Left lung (tissue), 14 donors: ENCODE measurements around the gene EDEM1. TPM values are rescaled to one million over a fixed set of nuclear protein-coding genes. Genes with fewer than 3 reads are reported as not detected.

ENCODE experiments used
- ATAC-seq: fragments of 200-7000 bp; cut with Tn5 transposase; one replicate; pipeline ENCODE4 v1.9.1; 2020; ENCODE audit warnings: moderate library complexity
- DNase-seq, 4 donors: peaks; one replicate each; pipeline ENCODE4 v3.0.0-alpha.2; 2013 to 2020
- H3K27ac ChIP-seq, 2 donors: fragments of 200-600 bp; sonication (generic) in 1 of 2; one replicate each; pipeline versions ENCODE4 v1.5.0 to v1.8.0; 2020 to 2021
- H3K27me3 ChIP-seq, 2 donors: fragments of 200-600 bp; sonication (generic) in 1 of 2; one replicate each; pipeline versions ENCODE4 v1.5.0 to v1.8.0; 2020 to 2021
- H3K36me3 ChIP-seq, 2 donors: fragments of 200-600 bp; sonication (generic) in 1 of 2; one replicate each; pipeline versions ENCODE4 v1.5.0 to v1.8.0; 2020 to 2021
- H3K4me1 ChIP-seq, 2 donors: fragments of 200-600 bp; one replicate each; pipeline ENCODE4 v1.8.0; 2021
- H3K4me3 ChIP-seq, 2 donors: fragments of 200-600 bp; sonication (generic) in 1 of 2; one replicate each; pipeline versions ENCODE4 v1.5.0 to v1.8.0; 2020 to 2021; ENCODE audit warnings: mild to moderate bottlenecking in 1 of 2
- H3K9me3 ChIP-seq, 2 donors: fragments of 200-600 bp; sonication (generic) in 1 of 2; one replicate each; pipeline versions ENCODE4 v1.5.0 to v1.8.0; 2020 to 2021
- CTCF ChIP-seq, 2 donors: fragments of 200-600 bp; sonication (generic) in 1 of 2; IDR thresholded peaks; one replicate each; pipeline versions ENCODE4 v1.5.0 to v1.8.0; 2021; ENCODE audit warnings: antibody characterized with exemption in 2 of 2
- intact Hi-C, 2 donors: fragments of 100-400 bp; cut with DNase I; formaldehyde crosslinking; loops; one replicate each; pipeline versions ENCODE4 v1.11.2 to v1.14.2; 2022
- long read RNA-seq, 12 donors: library from polyadenylated mRNA in 2 of 12; unstranded in 2 of 12; transcript quantifications; one replicate each; pipeline ENCODE4 v2.0.0 and lab custom pipeline, GENCODE V29; 2019 to 2026
- polyA plus RNA-seq, 6 donors: library from polyadenylated mRNA; unstranded; fragments of 120-200 nt; gene quantifications; one replicate each; pipeline ENCODE4 v1.2.1, GENCODE V29; 2013; ENCODE audit not compliant: insufficient read length in 6 of 6
- total RNA-seq, 2 donors: library from RNA; stranded (reverse); fragmentation: NEBNext Ultra II Directional; extraction: Animal tissue kit (Norgen Biotek cat#: 25700); gene quantifications; one replicate each; pipeline ENCODE4 v1.2.1, GENCODE V29; 2021
- donor health status: DM: no; HTN: yes; CAD: no.
- donor health status: DM: no; HTN: no; CAD: no.

EDEM1 gene
- total RNA-seq, result 100 to 1,000 TPM; 103 to 104 TPM
- 10 to 100 TPM; 24.1 to 30.6 (median 25.7) TPM for polyA plus RNA-seq
- long read RNA-seq, donor 1, full-length matches to known transcripts, result 2 of 2 reads
- long read RNA-seq, donor 1, partial matches to known transcripts, result 0 of 2 reads
- long read RNA-seq, donor 1, other reads (novel, unspliced or antisense), result 0 of 2 reads
- long read RNA-seq, donor 2, full-length matches to known transcripts, result 1 of 1 reads
- long read RNA-seq, donor 2, partial matches to known transcripts, result 0 of 1 reads
- long read RNA-seq, donor 2, other reads (novel, unspliced or antisense), result 0 of 1 reads
- long read RNA-seq, donor 3, result 0 reads
- long read RNA-seq, donor 4, partial matches to known transcripts, result 0 of 2 reads
- long read RNA-seq, donor 4, other reads (novel, unspliced or antisense), result 2 of 2 reads
- long read RNA-seq, donor 5, full-length matches to known transcripts, result 1 of 1 reads
- long read RNA-seq, donor 5, partial matches to known transcripts, result 0 of 1 reads
- long read RNA-seq, donor 5, other reads (novel, unspliced or antisense), result 0 of 1 reads
- long read RNA-seq, donor 6, result 0 reads
- long read RNA-seq, donor 7, result 0 reads
- long read RNA-seq, donor 8, result 0 reads
- long read RNA-seq, donor 9, result 0 reads
- long read RNA-seq, donor 10, full-length matches to known transcripts, result 1 of 1 reads
- long read RNA-seq, donor 10, partial matches to known transcripts, result 0 of 1 reads
- long read RNA-seq, donor 10, other reads (novel, unspliced or antisense), result 0 of 1 reads
- long read RNA-seq, donor 11, full-length matches to known transcripts, result 1 of 1 reads
- long read RNA-seq, donor 11, partial matches to known transcripts, result 0 of 1 reads
- long read RNA-seq, donor 11, other reads (novel, unspliced or antisense), result 0 of 1 reads
- long read RNA-seq, donor 12, full-length matches to known transcripts, result 1 of 1 reads
- long read RNA-seq, donor 12, partial matches to known transcripts, result 0 of 1 reads
- long read RNA-seq, donor 12, other reads (novel, unspliced or antisense), result 0 of 1 reads

- Histone ChIP-seq H3K27me3 (no peaks in the 10 kb centered on the region), H3K36me3 (no peaks in the 10 kb centered on the region), H3K27ac (peak within 1 kb of the TSS; percentile 97 to 100), H3K4me3 (peak within 1 kb of the TSS; percentile 89 to 97), H3K9me3 (no peaks in the 10 kb centered on the region), H3K4me1 (peaks cover 12 to 76% of the 10 kb centered on the region in 2 donors)
- ATAC-seq, result peak; percentile 90
- TF ChIP-seq CTCF (IDR thresholded peaks at IDR 0.05), result peak in 1 of 2 donors; percentile 13
- intact Hi-C loops, result no loop called here
- peak; percentile 90 to 100 (median 96) for DNase-seq
These were observed at the start of gene EDEM1 for GRCh38 chr3:5187156-5187919. Gene EDEM1, plus strand, starts transcription at chr3:5187707. Its CDS starts 99 bp downstream, at chr3:5187806.

DNA sequence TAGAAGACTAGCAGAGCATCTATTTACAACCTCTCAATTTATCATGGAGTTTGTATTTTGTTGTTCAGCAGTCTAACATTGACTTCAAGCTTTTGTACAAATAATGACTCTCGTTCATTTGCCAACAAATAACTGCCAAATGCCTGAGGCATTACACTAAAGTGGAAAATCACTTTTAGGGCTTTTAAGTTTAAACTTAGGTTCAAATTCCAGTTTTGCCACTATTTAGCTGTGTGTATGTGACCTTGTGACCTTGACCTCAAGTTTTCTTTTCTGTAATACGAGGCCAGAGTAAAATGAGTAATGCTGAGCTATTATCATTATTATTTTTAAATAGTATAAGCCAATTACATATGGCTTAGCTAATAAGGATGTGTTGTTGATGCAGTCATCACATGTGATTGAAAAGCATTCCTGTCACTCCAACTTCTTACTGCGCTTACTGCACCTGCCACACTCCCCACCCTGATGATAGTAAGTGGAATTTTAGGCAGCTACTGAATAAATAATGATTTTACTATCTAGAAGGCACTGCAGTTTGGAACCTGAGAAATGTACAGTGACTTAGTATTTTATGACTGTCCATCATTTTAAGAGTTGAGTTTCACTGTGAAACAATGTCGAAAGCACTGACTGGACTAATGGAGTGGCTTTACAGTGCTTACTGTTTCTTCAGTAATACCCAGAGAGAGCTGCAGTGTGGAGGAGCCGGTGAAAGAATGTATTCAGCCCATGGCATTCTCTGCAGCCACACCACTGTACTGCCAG is 49.1 kb upstream of the EDEM1 start:
- H3K4me1 ChIP-seq, result peaks cover 13 to 91% of the 10 kb centered on the region in 2 donors

GRCh38 chr3:5140230-5140621 is 47.3 kb upstream of the EDEM1 start:
- no peak for TF ChIP-seq CTCF (IDR thresholded peaks at IDR 0.05)
- DNase-seq, result no peak
- Histone ChIP-seq H3K9me3 (no peaks in the 10 kb centered on the region), H3K4me3 (no peak overlapping the region), H3K36me3 (peaks cover 0 to 4% of the 10 kb centered on the region in 2 donors), H3K27me3 (no peaks in the 10 kb centered on the region), H3K27ac (peak overlapping the region in 1 of 2 donors; percentile 67), H3K4me1 (peaks cover 13 to 91% of the 10 kb centered on the region in 2 donors)
- intact Hi-C loops, result no loop called here
- no peak for ATAC-seq

More for the DNA sequence above, 49.1 kb upstream of the EDEM1 start:
- ATAC-seq (peak; percentile 83), DNase-seq (no peak)
- no peak overlapping the region for H3K4me3 ChIP-seq
- H3K36me3 ChIP-seq, result peaks cover 0 to 4% of the 10 kb centered on the region in 2 donors
- no peaks in the 10 kb centered on the region for H3K27me3 ChIP-seq
- TF ChIP-seq CTCF (IDR thresholded peaks at IDR 0.05), result no peak
- H3K27ac ChIP-seq, result peak overlapping the region; percentile 27 to 67
- no peaks in the 10 kb centered on the region for H3K9me3 ChIP-seq
- intact Hi-C loops, result no loop called here

- no peaks in the 10 kb centered on the region for H3K9me3 ChIP-seq
- H3K27me3 ChIP-seq, result no peaks in the 10 kb centered on the region
- no peak for TF ChIP-seq CTCF (IDR thresholded peaks at IDR 0.05)
- ATAC-seq, result no peak
- no peak overlapping the region for H3K4me3 ChIP-seq
- intact Hi-C loops, result no loop called here
- no peak for DNase-seq
- peaks cover 0 to 6% of the 10 kb centered on the region in 2 donors for H3K36me3 ChIP-seq
- H3K4me1 ChIP-seq, result peaks cover 13 to 91% of the 10 kb centered on the region in 2 donors
- H3K27ac ChIP-seq, result no peak overlapping the region
These were observed 46.7 kb upstream of the EDEM1 start for GRCh38 chr3:5140839-5141238.
